ENCODE data around the gene COL9A3. TPM values are rescaled to one million over a fixed set of nuclear protein-coding genes. Genes with fewer than 3 reads are reported as not detected.

Gene COL9A3
- total and polyA plus RNA-seq, 2 of the 8 experiments (the other 6 are each of a cell fraction or from before 2014, with no cell fraction given): 21.7 to 80.1 TPM

GRCh38 chr20:62846166-62846890, 29.5 kb downstream of the COL9A3 start:
- no peak overlapping the region for H2BK120ac ChIP-seq (replicated peaks; ENCODE audit: low read depth, low read length)
- no peak overlapping the region for H3K4me3 ChIP-seq (ENCODE audit: extremely low read depth in 1 of 4, insufficient read depth in 2 of 4, low read depth in 3 of 4, low read length in 4 of 4)
- no peak overlapping the region for H3K14ac ChIP-seq (ENCODE audit: insufficient read length)
- FAIRE-seq (no peak), DNase-seq (ENCODE audit: low read depth in 1 of 2, low spot score in 2 of 2) (no peak)
- H4K8ac ChIP-seq (ENCODE audit: extremely low read depth, insufficient read depth, low read length): no peak overlapping the region
- no peak overlapping the region for H2BK15ac ChIP-seq (ENCODE audit: low read length)
- no peaks in the 10 kb centered on the region for H3K79me2 ChIP-seq (ENCODE audit: control insufficient read depth in 1 of 2, insufficient read depth in 2 of 2, low read length in 2 of 2)
- no peak overlapping the region for H4K91ac ChIP-seq (replicated peaks; ENCODE audit: insufficient read length, low read length)
- H4K20me1 ChIP-seq (replicated peaks in 1 of 2; ENCODE audit: control insufficient read depth in 1 of 2, insufficient read depth in 2 of 2, low read length in 2 of 2): peaks cover 4 to 5% of the 10 kb centered on the region in 2 experiments
- no peak overlapping the region for H3K4ac ChIP-seq (replicated peaks; ENCODE audit: insufficient read length, low read depth, low read length)
- H4K5ac ChIP-seq (ENCODE audit: insufficient read length, low read depth, low read length): no peak overlapping the region
- H3K23me2 ChIP-seq (ENCODE audit: low read depth, low read length): no peaks in the 10 kb centered on the region
- H3K27me3 ChIP-seq (replicated peaks in 1 of 4; ENCODE audit: control insufficient read depth in 3 of 4, extremely low read depth in 1 of 4, insufficient read depth in 3 of 4, low read length in 3 of 4): no peaks in the 10 kb centered on the region
- H2BK5ac ChIP-seq (ENCODE audit: low read depth, low read length): no peak overlapping the region
- H2BK20ac ChIP-seq (ENCODE audit: low read length): no peak overlapping the region
- no peak overlapping the region for H3K18ac ChIP-seq (ENCODE audit: extremely low read depth, low read length)
- CTCF ChIA-PET (ENCODE audit: partially characterized antibody): interaction anchor here (1.1 to 2.9 kb wide), 11 partner anchors 7 to 163 kb away, joined by 3 to 27 read pairs (median 3); no protein-coding TSS in a partner anchor
- H3K27ac ChIP-seq (ENCODE audit: low read depth, low read length): no peak overlapping the region
- H3K9me3 ChIP-seq (ENCODE audit: insufficient read depth in 2 of 2, low read depth in 1 of 2, low read length in 1 of 2): no peaks in the 10 kb centered on the region
- 95% methylated on average over 16 of the region's 19 CpGs; no CpG with 5 or more reads in 1 of the 2 experiments for WGBS, 2 experiments (ENCODE audit: extremely low coverage in 1 of 2, insufficient coverage in 1 of 2, insufficient read length in 1 of 2, insufficient replicate concordance in 2 of 2, low coverage in 1 of 2, low lambda C conversion rate in 2 of 2, missing lambda C conversion rate in 1 of 2)
- H3K23ac ChIP-seq (ENCODE audit: insufficient read length): no peak overlapping the region
- H2AFZ ChIP-seq (ENCODE audit: low read length): no peak overlapping the region
- peaks cover 0 to 7% (median 1%) of the 10 kb centered on the region in 4 experiments; a peak in 2 of 8 replicates for H3K36me3 ChIP-seq (ENCODE audit: control insufficient read depth in 2 of 4, insufficient read depth in 4 of 4, low read length in 3 of 4)
- no peak for TF ChIP-seq ASH2L (IDR thresholded peaks at IDR 0.05; ENCODE audit: low read length)
- no peak for TF ChIP-seq JUND (IDR thresholded peaks at IDR 0.05; ENCODE audit: low read length)
- TF ChIP-seq TEAD4 (IDR thresholded peaks at IDR 0.05; ENCODE audit: low read depth, low read length): no peak
- no peak for TF ChIP-seq BRCA1 (IDR thresholded peaks at IDR 0.05; ENCODE audit: low read depth, low read length)
- TF ChIP-seq ATF2 (IDR thresholded peaks at IDR 0.05; ENCODE audit: low read length): no peak
- TF ChIP-seq PHF8 (conservative IDR thresholded peaks at IDR 0.05; ENCODE audit: low read depth, low read length): no peak
- TF ChIP-seq CBX5 (IDR thresholded peaks at IDR 0.05; ENCODE audit: low read depth, low read length): no peak
- no peak for TF ChIP-seq YY1 (IDR thresholded peaks at IDR 0.05; ENCODE audit: low read depth, low read length)
- H2AK5ac ChIP-seq (ENCODE audit: low read depth, low read length): no peak overlapping the region
- H3K9ac ChIP-seq (replicated peaks in 1 of 4; ENCODE audit: extremely low read depth in 1 of 4, low read depth in 3 of 4, low read length in 3 of 4): no peak overlapping the region
- POLR2A ChIA-PET (ENCODE audit: partially characterized antibody): interaction anchor here (0.9 to 3.1 kb wide), 5 partner anchors 11 to 91 kb away, joined by 3 to 9 read pairs (median 4); partner anchors contain the start of gene GID8
- H3K4me1 ChIP-seq (replicated peaks in 1 of 4; ENCODE audit: control insufficient read depth in 3 of 4, insufficient read depth in 4 of 4, low read length in 3 of 4): peaks cover 0 to 3% (median 0%) of the 10 kb centered on the region in 4 experiments; a peak in 3 of 7 replicates
- H3K4me2 ChIP-seq (ENCODE audit: insufficient read depth in 1 of 2, low read depth in 2 of 2, low read length in 2 of 2): no peak overlapping the region
- no peak overlapping the region for H3K56ac ChIP-seq (replicated peaks; ENCODE audit: insufficient read length, low read depth, low read length)
- peaks cover 2% of the 10 kb centered on the region; the same call in 1 of the 2 replicates for H3K79me1 ChIP-seq (ENCODE audit: low read depth, low read length)
- H2BK12ac ChIP-seq (ENCODE audit: low read depth, low read length): no peak overlapping the region

Data from H1 (cell line).